Ishikawa (cell line): ENCODE measurements around the gene GAGE2A.
"Not testable (repeated sequence)": the region's sequence is repeated elsewhere in the genome, so short reads cannot be mapped to it uniquely, and the experiment has no call there.

Source experiments
- CEBPB ChIP-seq: IDR thresholded peaks from 2 replicates; pipeline ENCODE4 v1.6.1; 2012
- CREB1 ChIP-seq: IDR thresholded peaks from 2 replicates; pipeline ENCODE4 v1.6.1; 2012; ENCODE audit warnings: low read depth
- EGR1 ChIP-seq: IDR thresholded peaks from 2 replicates; pipeline ENCODE4 v1.6.1; 2012
- EP300 ChIP-seq: IDR thresholded peaks from 2 replicates; pipeline ENCODE4 v1.6.1; 2012; ENCODE audit warnings: borderline replicate concordance
- FOXM1 ChIP-seq: IDR thresholded peaks from 2 replicates; pipeline ENCODE4 v1.6.1; 2012; ENCODE audit warnings: low read depth, borderline replicate concordance
- NFIC ChIP-seq: IDR thresholded peaks from 2 replicates; pipeline ENCODE4 v1.6.1; 2012
- RAD21 ChIP-seq: IDR thresholded peaks from 2 replicates; pipeline ENCODE4 v1.6.1; 2012; ENCODE audit warnings: low read depth
- TAF1 ChIP-seq: IDR thresholded peaks from 2 replicates; pipeline ENCODE4 v1.6.1; 2012; ENCODE audit warnings: low read depth, mild to moderate bottlenecking
- TCF12 ChIP-seq: IDR thresholded peaks from 2 replicates; pipeline ENCODE4 v1.6.1; 2012; ENCODE audit warnings: low read depth
- TEAD4 ChIP-seq: IDR thresholded peaks from 2 replicates; pipeline ENCODE4 v1.6.1; 2012
- YY1 ChIP-seq: IDR thresholded peaks from 2 replicates; pipeline ENCODE4 v1.6.1; 2012; ENCODE audit warnings: low read depth
- ZBTB7A ChIP-seq: IDR thresholded peaks from 2 replicates; pipeline ENCODE4 v1.6.1; 2012; ENCODE audit warnings: low read depth
- TF ChIP-seq, protein P1 (sequence below): IDR thresholded peaks from 2 replicates; pipeline ENCODE4 v1.6.1; 2012
- TF ChIP-seq, protein P2 (sequence below): IDR thresholded peaks from 2 replicates; pipeline ENCODE4 v1.6.1; 2012; ENCODE audit warnings: low read depth, mild to moderate bottlenecking
- TF ChIP-seq, protein P3 (sequence below): IDR thresholded peaks from 2 replicates; pipeline ENCODE4 v1.6.1; 2012

The GAGE2A gene, protein sequence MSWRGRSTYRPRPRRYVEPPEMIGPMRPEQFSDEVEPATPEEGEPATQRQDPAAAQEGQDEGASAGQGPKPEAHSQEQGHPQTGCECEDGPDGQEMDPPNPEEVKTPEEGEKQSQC

DNA sequence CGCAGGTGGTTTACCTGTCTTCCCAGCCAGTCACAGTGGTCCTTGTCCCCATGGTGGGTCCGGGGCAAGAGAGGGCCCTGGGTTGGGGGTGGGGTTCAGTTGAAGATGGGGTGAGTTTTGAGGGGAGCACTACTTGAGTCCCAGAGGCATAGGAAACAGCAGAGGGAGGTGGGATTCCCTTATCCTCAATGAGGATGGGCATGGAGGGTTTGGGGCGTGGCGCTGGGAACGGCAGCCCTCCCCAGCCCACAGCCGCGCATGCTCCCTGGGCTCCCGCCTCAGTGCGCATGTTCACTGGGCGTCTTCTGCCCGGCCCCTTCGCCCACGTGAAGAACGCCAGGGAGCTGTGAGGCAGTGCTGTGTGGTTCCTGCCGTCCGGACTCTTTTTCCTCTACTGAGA lies at the start of gene GAGE2A:
TSS of gene GAGE2A (plus strand) at position 301 of the 400 bp plus-strand sequence. CDS start 1,155 bp downstream, outside the sequence.
- not testable (repeated sequence) for TF ChIP-seq CEBPB, EP300
- TF ChIP-seq, protein P1, sequence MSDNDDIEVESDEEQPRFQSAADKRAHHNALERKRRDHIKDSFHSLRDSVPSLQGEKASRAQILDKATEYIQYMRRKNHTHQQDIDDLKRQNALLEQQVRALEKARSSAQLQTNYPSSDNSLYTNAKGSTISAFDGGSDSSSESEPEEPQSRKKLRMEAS, result not testable (repeated sequence)

DNA sequence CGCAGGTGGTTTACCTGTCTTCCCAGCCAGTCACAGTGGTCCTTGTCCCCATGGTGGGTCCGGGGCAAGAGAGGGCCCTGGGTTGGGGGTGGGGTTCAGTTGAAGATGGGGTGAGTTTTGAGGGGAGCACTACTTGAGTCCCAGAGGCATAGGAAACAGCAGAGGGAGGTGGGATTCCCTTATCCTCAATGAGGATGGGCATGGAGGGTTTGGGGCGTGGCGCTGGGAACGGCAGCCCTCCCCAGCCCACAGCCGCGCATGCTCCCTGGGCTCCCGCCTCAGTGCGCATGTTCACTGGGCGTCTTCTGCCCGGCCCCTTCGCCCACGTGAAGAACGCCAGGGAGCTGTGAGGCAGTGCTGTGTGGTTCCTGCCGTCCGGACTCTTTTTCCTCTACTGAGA lies 47.9 kb upstream of the GAGE2A start, which contains the start of gene GAGE12D:
TSS of gene GAGE12D (plus strand) at position 301 of the 400 bp plus-strand sequence. CDS start 1,155 bp downstream, outside the sequence.
- TF ChIP-seq YY1, ZBTB7A: not testable (repeated sequence)
- TF ChIP-seq, protein P2, sequence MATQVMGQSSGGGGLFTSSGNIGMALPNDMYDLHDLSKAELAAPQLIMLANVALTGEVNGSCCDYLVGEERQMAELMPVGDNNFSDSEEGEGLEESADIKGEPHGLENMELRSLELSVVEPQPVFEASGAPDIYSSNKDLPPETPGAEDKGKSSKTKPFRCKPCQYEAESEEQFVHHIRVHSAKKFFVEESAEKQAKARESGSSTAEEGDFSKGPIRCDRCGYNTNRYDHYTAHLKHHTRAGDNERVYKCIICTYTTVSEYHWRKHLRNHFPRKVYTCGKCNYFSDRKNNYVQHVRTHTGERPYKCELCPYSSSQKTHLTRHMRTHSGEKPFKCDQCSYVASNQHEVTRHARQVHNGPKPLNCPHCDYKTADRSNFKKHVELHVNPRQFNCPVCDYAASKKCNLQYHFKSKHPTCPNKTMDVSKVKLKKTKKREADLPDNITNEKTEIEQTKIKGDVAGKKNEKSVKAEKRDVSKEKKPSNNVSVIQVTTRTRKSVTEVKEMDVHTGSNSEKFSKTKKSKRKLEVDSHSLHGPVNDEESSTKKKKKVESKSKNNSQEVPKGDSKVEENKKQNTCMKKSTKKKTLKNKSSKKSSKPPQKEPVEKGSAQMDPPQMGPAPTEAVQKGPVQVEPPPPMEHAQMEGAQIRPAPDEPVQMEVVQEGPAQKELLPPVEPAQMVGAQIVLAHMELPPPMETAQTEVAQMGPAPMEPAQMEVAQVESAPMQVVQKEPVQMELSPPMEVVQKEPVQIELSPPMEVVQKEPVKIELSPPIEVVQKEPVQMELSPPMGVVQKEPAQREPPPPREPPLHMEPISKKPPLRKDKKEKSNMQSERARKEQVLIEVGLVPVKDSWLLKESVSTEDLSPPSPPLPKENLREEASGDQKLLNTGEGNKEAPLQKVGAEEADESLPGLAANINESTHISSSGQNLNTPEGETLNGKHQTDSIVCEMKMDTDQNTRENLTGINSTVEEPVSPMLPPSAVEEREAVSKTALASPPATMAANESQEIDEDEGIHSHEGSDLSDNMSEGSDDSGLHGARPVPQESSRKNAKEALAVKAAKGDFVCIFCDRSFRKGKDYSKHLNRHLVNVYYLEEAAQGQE, result not testable (repeated sequence)

DNA sequence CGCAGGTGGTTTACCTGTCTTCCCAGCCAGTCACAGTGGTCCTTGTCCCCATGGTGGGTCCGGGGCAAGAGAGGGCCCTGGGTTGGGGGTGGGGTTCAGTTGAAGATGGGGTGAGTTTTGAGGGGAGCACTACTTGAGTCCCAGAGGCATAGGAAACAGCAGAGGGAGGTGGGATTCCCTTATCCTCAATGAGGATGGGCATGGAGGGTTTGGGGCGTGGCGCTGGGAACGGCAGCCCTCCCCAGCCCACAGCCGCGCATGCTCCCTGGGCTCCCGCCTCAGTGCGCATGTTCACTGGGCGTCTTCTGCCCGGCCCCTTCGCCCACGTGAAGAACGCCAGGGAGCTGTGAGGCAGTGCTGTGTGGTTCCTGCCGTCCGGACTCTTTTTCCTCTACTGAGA lies 38.3 kb upstream of the GAGE2A start, which contains the start of gene GAGE12E:
TSS of gene GAGE12E (plus strand) at position 301 of the 400 bp plus-strand sequence. CDS start 1,155 bp downstream, outside the sequence.
- not testable (repeated sequence) for TF ChIP-seq TCF12, EP300, FOXM1

DNA sequence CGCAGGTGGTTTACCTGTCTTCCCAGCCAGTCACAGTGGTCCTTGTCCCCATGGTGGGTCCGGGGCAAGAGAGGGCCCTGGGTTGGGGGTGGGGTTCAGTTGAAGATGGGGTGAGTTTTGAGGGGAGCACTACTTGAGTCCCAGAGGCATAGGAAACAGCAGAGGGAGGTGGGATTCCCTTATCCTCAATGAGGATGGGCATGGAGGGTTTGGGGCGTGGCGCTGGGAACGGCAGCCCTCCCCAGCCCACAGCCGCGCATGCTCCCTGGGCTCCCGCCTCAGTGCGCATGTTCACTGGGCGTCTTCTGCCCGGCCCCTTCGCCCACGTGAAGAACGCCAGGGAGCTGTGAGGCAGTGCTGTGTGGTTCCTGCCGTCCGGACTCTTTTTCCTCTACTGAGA lies 28.8 kb upstream of the GAGE2A start, which contains the start of gene GAGE12F:
TSS of gene GAGE12F (plus strand) at position 301 of the 400 bp plus-strand sequence. CDS start 1,155 bp downstream, outside the sequence.
- TF ChIP-seq TEAD4, FOXM1, YY1: not testable (repeated sequence)

DNA sequence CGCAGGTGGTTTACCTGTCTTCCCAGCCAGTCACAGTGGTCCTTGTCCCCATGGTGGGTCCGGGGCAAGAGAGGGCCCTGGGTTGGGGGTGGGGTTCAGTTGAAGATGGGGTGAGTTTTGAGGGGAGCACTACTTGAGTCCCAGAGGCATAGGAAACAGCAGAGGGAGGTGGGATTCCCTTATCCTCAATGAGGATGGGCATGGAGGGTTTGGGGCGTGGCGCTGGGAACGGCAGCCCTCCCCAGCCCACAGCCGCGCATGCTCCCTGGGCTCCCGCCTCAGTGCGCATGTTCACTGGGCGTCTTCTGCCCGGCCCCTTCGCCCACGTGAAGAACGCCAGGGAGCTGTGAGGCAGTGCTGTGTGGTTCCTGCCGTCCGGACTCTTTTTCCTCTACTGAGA lies 19.2 kb upstream of the GAGE2A start, which contains the start of gene GAGE12G:
TSS of gene GAGE12G (plus strand) at position 301 of the 400 bp plus-strand sequence. CDS start 1,155 bp downstream, outside the sequence.
- TF ChIP-seq RAD21, FOXM1: not testable (repeated sequence)
- TF ChIP-seq, protein P3, sequence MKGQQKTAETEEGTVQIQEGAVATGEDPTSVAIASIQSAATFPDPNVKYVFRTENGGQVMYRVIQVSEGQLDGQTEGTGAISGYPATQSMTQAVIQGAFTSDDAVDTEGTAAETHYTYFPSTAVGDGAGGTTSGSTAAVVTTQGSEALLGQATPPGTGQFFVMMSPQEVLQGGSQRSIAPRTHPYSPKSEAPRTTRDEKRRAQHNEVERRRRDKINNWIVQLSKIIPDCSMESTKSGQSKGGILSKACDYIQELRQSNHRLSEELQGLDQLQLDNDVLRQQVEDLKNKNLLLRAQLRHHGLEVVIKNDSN, result not testable (repeated sequence)

DNA sequence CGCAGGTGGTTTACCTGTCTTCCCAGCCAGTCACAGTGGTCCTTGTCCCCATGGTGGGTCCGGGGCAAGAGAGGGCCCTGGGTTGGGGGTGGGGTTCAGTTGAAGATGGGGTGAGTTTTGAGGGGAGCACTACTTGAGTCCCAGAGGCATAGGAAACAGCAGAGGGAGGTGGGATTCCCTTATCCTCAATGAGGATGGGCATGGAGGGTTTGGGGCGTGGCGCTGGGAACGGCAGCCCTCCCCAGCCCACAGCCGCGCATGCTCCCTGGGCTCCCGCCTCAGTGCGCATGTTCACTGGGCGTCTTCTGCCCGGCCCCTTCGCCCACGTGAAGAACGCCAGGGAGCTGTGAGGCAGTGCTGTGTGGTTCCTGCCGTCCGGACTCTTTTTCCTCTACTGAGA lies 9.6 kb upstream of the GAGE2A start, which contains the start of gene GAGE12H:
TSS of gene GAGE12H (plus strand) at position 301 of the 400 bp plus-strand sequence. CDS start 1,155 bp downstream, outside the sequence.
- TF ChIP-seq CREB1, TCF12, EP300: not testable (repeated sequence)

DNA sequence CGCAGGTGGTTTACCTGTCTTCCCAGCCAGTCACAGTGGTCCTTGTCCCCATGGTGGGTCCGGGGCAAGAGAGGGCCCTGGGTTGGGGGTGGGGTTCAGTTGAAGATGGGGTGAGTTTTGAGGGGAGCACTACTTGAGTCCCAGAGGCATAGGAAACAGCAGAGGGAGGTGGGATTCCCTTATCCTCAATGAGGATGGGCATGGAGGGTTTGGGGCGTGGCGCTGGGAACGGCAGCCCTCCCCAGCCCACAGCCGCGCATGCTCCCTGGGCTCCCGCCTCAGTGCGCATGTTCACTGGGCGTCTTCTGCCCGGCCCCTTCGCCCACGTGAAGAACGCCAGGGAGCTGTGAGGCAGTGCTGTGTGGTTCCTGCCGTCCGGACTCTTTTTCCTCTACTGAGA lies 9.4 kb downstream of the GAGE2A start, which contains the start of gene GAGE1:
TSS of gene GAGE1 (plus strand) at position 301 of the 400 bp plus-strand sequence. CDS start 1,155 bp downstream, outside the sequence.
- TF ChIP-seq, protein P2, result not testable (repeated sequence)
- TF ChIP-seq CEBPB, FOXM1: not testable (repeated sequence)

DNA sequence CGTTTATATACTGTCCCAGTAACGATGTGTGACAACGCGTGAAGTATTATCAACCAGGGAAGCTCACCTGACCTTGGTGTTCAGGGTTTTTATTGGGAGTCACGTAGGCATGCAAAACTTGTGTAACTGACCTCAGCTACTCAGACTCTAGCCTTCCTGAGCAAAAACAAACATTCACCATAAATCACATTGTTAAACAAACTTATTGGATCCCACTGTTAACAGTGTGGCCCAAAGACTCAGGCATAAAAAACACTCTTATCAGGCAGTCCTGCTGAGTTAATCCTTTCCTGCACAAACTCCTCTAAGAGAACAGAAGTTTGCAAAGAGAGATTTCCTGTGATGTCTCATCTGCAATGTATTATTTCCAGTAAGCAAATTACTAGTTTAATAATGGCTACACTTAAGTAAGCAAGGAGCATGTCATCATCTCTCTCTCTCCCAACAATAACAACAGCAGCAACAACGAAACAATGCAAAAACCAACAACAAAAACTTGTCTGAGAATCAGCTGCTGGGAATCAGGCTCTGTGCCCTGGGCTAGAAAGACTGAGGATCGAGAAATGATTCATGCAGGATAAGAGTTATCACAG lies 21.5 kb downstream of the GAGE2A start:
- TF ChIP-seq EP300 (no peak), NFIC (no peak), CREB1 (no peak), RAD21 (no peak), TCF12 (no peak), EGR1 (no peak), YY1 (no peak), TEAD4 (no peak), CEBPB (no peak), TAF1 (no peak)
- TF ChIP-seq, protein P2, result no peak
- TF ChIP-seq, protein P3, result no peak
